ENCODE measurements around the gene HECW1. TPM values are rescaled to one million over a fixed set of nuclear protein-coding genes. Genes with fewer than 3 reads are reported as not detected.

The HECW1 gene
- total and polyA plus RNA-seq, 2 of the 8 experiments (the other 6 are each of a cell fraction or from before 2014, with no cell fraction given) = 2.9 to 12.7 TPM

DNA sequence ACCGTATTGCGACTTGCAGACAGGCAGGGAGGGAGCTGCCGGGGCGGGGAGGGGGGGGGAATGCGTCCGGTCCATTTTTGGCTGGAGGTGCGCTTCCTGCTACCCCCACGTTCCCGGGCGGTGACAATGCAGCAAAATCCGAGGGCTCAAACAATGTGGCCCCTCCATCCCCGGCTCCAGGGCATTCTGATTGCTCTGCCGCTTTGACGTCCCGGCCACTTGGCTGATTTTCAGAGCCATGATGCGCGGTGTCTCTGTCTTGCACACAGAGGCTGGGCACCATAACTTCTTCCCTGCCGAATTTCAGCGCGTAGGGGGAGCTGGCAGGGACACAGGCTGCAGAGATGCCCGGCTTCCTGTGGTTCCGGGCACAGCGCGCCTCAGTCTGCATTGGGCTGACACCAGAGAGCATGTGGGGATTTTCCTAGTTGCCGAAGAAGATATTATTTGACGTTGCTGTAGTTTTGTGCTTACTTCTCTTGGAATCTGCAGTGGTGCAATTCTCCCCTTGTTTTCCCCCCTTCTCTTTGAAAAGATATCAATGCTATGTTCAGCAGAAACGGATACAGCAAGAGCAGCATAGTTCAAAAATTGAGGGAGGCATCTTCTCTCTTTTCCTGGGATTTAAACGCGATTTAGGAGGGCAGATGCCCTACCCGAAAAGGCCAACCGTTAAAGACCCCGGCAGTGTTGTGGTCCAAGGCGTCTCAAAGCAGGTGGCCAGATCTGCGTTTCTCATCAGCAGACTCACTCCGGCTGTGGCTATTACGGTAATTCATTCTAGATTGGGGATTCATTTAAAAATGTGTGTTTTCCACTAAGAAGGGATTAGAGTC is 1.4 kb downstream of the HECW1 start:
- CTCF ChIA-PET (ENCODE audit: partially characterized antibody) = interaction anchor here (1.0 to 2.6 kb wide), 3 partner anchors 24 to 173 kb away, joined by 3 to 15 read pairs (median 3); no protein-coding TSS in a partner anchor
- no peaks in the 10 kb centered on the region for H3K9me3 ChIP-seq (ENCODE audit: insufficient read depth in 2 of 2, low read depth in 1 of 2, low read length in 1 of 2)
- FAIRE-seq = peak; percentile 13
- peak overlapping the region; percentile 63 to 80 (median 65) for H3K4me3 ChIP-seq (ENCODE audit: extremely low read depth in 1 of 4, insufficient read depth in 2 of 4, low read depth in 3 of 4, low read length in 4 of 4)
- peak overlapping the region; percentile 8 for H4K91ac ChIP-seq (replicated peaks; ENCODE audit: insufficient read length, low read length)
- H3K4ac ChIP-seq (replicated peaks; ENCODE audit: insufficient read length, low read depth, low read length) = peak overlapping the region; percentile 91
- peak overlapping the region; percentile 72 for H3K18ac ChIP-seq (ENCODE audit: extremely low read depth, low read length)
- H3K9ac ChIP-seq (replicated peaks in 1 of 4; ENCODE audit: extremely low read depth in 1 of 4, low read depth in 3 of 4, low read length in 3 of 4) = peak overlapping the region in 3 of 4 experiments; percentile 16 to 48 (median 39); a peak in 4 of 7 replicates
- DNase-seq (ENCODE audit: low read depth in 1 of 2, low spot score in 2 of 2) = no peak
- no peak overlapping the region for H2BK12ac ChIP-seq (ENCODE audit: low read depth, low read length)
- no peaks in the 10 kb centered on the region for H4K20me1 ChIP-seq (replicated peaks in 1 of 2; ENCODE audit: control insufficient read depth in 1 of 2, insufficient read depth in 2 of 2, low read length in 2 of 2)
- no peak overlapping the region for H3K23ac ChIP-seq (ENCODE audit: insufficient read length)
- peaks cover 0 to 32% of the 10 kb centered on the region in 2 experiments; a peak in 3 of 4 replicates for H3K79me2 ChIP-seq (ENCODE audit: control insufficient read depth in 1 of 2, insufficient read depth in 2 of 2, low read length in 2 of 2)
- peak overlapping the region; percentile 94 to 97 for H3K4me2 ChIP-seq (ENCODE audit: insufficient read depth in 1 of 2, low read depth in 2 of 2, low read length in 2 of 2)
- no peaks in the 10 kb centered on the region for H3K36me3 ChIP-seq (ENCODE audit: control insufficient read depth in 2 of 4, insufficient read depth in 4 of 4, low read length in 3 of 4)
- no peaks in the 10 kb centered on the region; the same call in 1 of the 2 replicates for H3K79me1 ChIP-seq (ENCODE audit: low read depth, low read length)
- WGBS, 2 experiments (ENCODE audit: extremely low coverage in 1 of 2, insufficient coverage in 1 of 2, insufficient read length in 1 of 2, insufficient replicate concordance in 2 of 2, low coverage in 1 of 2, low lambda C conversion rate in 2 of 2, missing lambda C conversion rate in 1 of 2) = 5% methylated on average over 35 of the region's 36 CpGs; no CpG with 5 or more reads in 1 of the 2 experiments
- no peak overlapping the region for H3K56ac ChIP-seq (replicated peaks; ENCODE audit: insufficient read length, low read depth, low read length)
- H3K27me3 ChIP-seq (replicated peaks in 1 of 4; ENCODE audit: control insufficient read depth in 3 of 4, extremely low read depth in 1 of 4, insufficient read depth in 3 of 4, low read length in 3 of 4) = peaks cover 2 to 7% (median 4%) of the 10 kb centered on the region in 4 experiments; a peak in 3 of 7 replicates
- peak overlapping the region; percentile 87 for H4K8ac ChIP-seq (ENCODE audit: extremely low read depth, insufficient read depth, low read length)
- no peak overlapping the region for H4K5ac ChIP-seq (ENCODE audit: insufficient read length, low read depth, low read length)
- H2AFZ ChIP-seq (ENCODE audit: low read length) = peak overlapping the region; percentile 66
- peak overlapping the region; percentile 24 for H2BK120ac ChIP-seq (replicated peaks; ENCODE audit: low read depth, low read length)
- no peak overlapping the region for H2BK20ac ChIP-seq (ENCODE audit: low read length)
- H3K4me1 ChIP-seq (replicated peaks in 1 of 4; ENCODE audit: control insufficient read depth in 3 of 4, insufficient read depth in 4 of 4, low read length in 3 of 4) = peaks cover 2 to 14% (median 7%) of the 10 kb centered on the region in 4 experiments
- POLR2A ChIA-PET (ENCODE audit: partially characterized antibody) = interaction anchor here (0.7 to 2.1 kb wide), 4 partner anchors 12 to 182 kb away, joined by 3 to 4 read pairs (median 4); partner anchors contain the start of genes MRPL32 and PSMA2
- peak overlapping the region; percentile 67; the same call in 1 of the 2 replicates for H2BK5ac ChIP-seq (ENCODE audit: low read depth, low read length)
- no peak overlapping the region for H2AK5ac ChIP-seq (ENCODE audit: low read depth, low read length)
- no peak overlapping the region for H2BK15ac ChIP-seq (ENCODE audit: low read length)
- no peak overlapping the region for H3K27ac ChIP-seq (ENCODE audit: low read depth, low read length)
- peaks cover 14% of the 10 kb centered on the region for H3K23me2 ChIP-seq (ENCODE audit: low read depth, low read length)
- H3K14ac ChIP-seq (ENCODE audit: insufficient read length) = no peak overlapping the region
- TF ChIP-seq CEBPB (IDR thresholded peaks at IDR 0.05; ENCODE audit: low read depth, low read length) = no peak
- TF ChIP-seq, protein P1, sequence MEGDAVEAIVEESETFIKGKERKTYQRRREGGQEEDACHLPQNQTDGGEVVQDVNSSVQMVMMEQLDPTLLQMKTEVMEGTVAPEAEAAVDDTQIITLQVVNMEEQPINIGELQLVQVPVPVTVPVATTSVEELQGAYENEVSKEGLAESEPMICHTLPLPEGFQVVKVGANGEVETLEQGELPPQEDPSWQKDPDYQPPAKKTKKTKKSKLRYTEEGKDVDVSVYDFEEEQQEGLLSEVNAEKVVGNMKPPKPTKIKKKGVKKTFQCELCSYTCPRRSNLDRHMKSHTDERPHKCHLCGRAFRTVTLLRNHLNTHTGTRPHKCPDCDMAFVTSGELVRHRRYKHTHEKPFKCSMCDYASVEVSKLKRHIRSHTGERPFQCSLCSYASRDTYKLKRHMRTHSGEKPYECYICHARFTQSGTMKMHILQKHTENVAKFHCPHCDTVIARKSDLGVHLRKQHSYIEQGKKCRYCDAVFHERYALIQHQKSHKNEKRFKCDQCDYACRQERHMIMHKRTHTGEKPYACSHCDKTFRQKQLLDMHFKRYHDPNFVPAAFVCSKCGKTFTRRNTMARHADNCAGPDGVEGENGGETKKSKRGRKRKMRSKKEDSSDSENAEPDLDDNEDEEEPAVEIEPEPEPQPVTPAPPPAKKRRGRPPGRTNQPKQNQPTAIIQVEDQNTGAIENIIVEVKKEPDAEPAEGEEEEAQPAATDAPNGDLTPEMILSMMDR (IDR thresholded peaks at IDR 0.05; ENCODE audit: control extremely low read depth in 1 of 3, insufficient read depth in 1 of 3, low read depth in 1 of 3, low read length in 3 of 3) = no peak
- no peak for TF ChIP-seq YY1 (IDR thresholded peaks at IDR 0.05; ENCODE audit: low read depth, low read length)
- TF ChIP-seq RXRA (IDR thresholded peaks at IDR 0.05; ENCODE audit: insufficient read depth, low read depth, low read length) = no peak
- TF ChIP-seq, protein P2, sequence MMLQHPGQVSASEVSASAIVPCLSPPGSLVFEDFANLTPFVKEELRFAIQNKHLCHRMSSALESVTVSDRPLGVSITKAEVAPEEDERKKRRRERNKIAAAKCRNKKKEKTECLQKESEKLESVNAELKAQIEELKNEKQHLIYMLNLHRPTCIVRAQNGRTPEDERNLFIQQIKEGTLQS (IDR thresholded peaks at IDR 0.05; ENCODE audit: insufficient read depth, low read depth, low read length) = no peak
- no peak for TF ChIP-seq POLR2A (IDR thresholded peaks at IDR 0.05; ENCODE audit: control extremely low read depth in 1 of 2, low read depth in 2 of 2, low read length in 2 of 2)

All from H1 (cell line).